H1 (cell line): ENCODE measurements around the gene TRIM28. TPM values are rescaled to one million over a fixed set of nuclear protein-coding genes. Genes with fewer than 3 reads are reported as not detected.

Source experiments
- CTCF ChIA-PET: fragments of 300-600 bp; sonication (Branson Sonifier 250); formaldehyde crosslinking; loops from one replicate; lab custom pipeline; 2021; ENCODE audit not compliant: partially characterized antibody; lab: Charles Lee
- POLR2A ChIA-PET: fragments of 300-600 bp; sonication (Branson Sonifier 250); formaldehyde crosslinking; loops from one replicate; lab custom pipeline; 2021; ENCODE audit warnings: inconsistent platforms; ENCODE audit not compliant: partially characterized antibody; lab: Charles Lee
- DNase-seq, 2 experiments: peaks; one replicate each; pipeline versions ENCODE4 v3.0.0 to v3.0.0-alpha.2; 2010 to 2022; ENCODE audit warnings: low spot score in 2 of 2, low read depth in 1 of 2, mixed read lengths in 1 of 2
- FAIRE-seq: peaks from 2 replicates; lab custom pipeline; 2011; peaks lifted over from hg19 to GRCh38; lab: Jason Lieb, UNC
- H2AFZ ChIP-seq: 2 replicates; pipeline ENCODE4 v1.8.1; 2012; ENCODE audit warnings: low read length, inconsistent platforms
- H2AK5ac ChIP-seq: 2 replicates; pipeline ENCODE4 v1.6.1; 2013; ENCODE audit warnings: low read depth, low read length
- H2BK120ac ChIP-seq: replicated peaks from 2 replicates; pipeline ENCODE3; 2013; ENCODE audit warnings: low read depth, low read length, inconsistent platforms
- H2BK12ac ChIP-seq: 2 replicates; pipeline ENCODE4 v1.6.1; 2013; ENCODE audit warnings: low read depth, low read length
- H2BK15ac ChIP-seq: 2 replicates; pipeline ENCODE4 v1.6.1; 2013; ENCODE audit warnings: low read length
- H2BK20ac ChIP-seq: 2 replicates; pipeline ENCODE4 v1.6.1; 2013; ENCODE audit warnings: low read length
- H2BK5ac ChIP-seq: 2 replicates; pipeline ENCODE4 v1.6.1; 2013; ENCODE audit warnings: low read depth, low read length
- H3K14ac ChIP-seq: 2 replicates; pipeline ENCODE4 v1.6.1; 2013; ENCODE audit warnings: inconsistent platforms; ENCODE audit not compliant: insufficient read length
- H3K18ac ChIP-seq: 2 replicates; pipeline ENCODE4 v1.6.1; 2013; ENCODE audit warnings: low read length; ENCODE audit errors: extremely low read depth
- H3K23ac ChIP-seq: 2 replicates; pipeline ENCODE4 v1.6.1; 2013; ENCODE audit warnings: inconsistent platforms; ENCODE audit not compliant: insufficient read length
- H3K23me2 ChIP-seq: 2 replicates; pipeline ENCODE4 v1.6.1; 2013; ENCODE audit warnings: low read depth, low read length
- H3K27ac ChIP-seq: 2 replicates; pipeline ENCODE4 v1.6.1; 2011; ENCODE audit warnings: low read depth, low read length, inconsistent platforms
- H3K27me3 ChIP-seq, 4 experiments: replicated peaks in 1 of 4; 1 replicate in 1 of 4; 2 replicates in 3 of 4; pipeline versions ENCODE4 v1.6.1 to v1.8.1; 2011 to 2013; ENCODE audit warnings: low read length in 3 of 4, mild to moderate bottlenecking in 3 of 4, inconsistent platforms in 2 of 4, mixed read lengths in 2 of 4, moderate library complexity in 1 of 4; ENCODE audit not compliant: control insufficient read depth in 3 of 4, insufficient read depth in 3 of 4; ENCODE audit errors: extremely low read depth in 1 of 4
- H3K36me3 ChIP-seq, 4 experiments: 2 replicates each; pipeline versions ENCODE4 v1.6.1 to v1.8.1; 2011 to 2013; ENCODE audit warnings: mild to moderate bottlenecking in 4 of 4, low read length in 3 of 4, moderate library complexity in 2 of 4, control low read depth in 1 of 4, inconsistent platforms in 1 of 4; ENCODE audit not compliant: insufficient read depth in 4 of 4, control insufficient read depth in 2 of 4
- H3K4ac ChIP-seq: replicated peaks from 2 replicates; pipeline ENCODE3; 2013; ENCODE audit warnings: low read length, low read depth, mixed read lengths, inconsistent platforms; ENCODE audit not compliant: insufficient read length
- H3K4me1 ChIP-seq, 4 experiments: replicated peaks in 1 of 4; 1 replicate in 1 of 4; 2 replicates in 3 of 4; pipeline versions ENCODE4 v1.6.1 to v1.8.1; 2011 to 2013; ENCODE audit warnings: low read length in 3 of 4, inconsistent platforms in 2 of 4, mixed read lengths in 1 of 4; ENCODE audit not compliant: insufficient read depth in 4 of 4, control insufficient read depth in 3 of 4
- H3K4me2 ChIP-seq, 2 experiments: 2 replicates each; pipeline versions ENCODE4 v1.6.1 to v1.8.1; 2011 to 2013; ENCODE audit warnings: low read depth in 2 of 2, low read length in 2 of 2, control low read depth in 1 of 2, inconsistent platforms in 1 of 2, mild to moderate bottlenecking in 1 of 2; ENCODE audit not compliant: insufficient read depth in 1 of 2
- H3K4me3 ChIP-seq, 4 experiments: fragments of 200-600, 300-600 bp in 1 of 4; sonication (generic), shearing (Covaris generic), sonication (Bioruptor Twin) in 1 of 4; 2 replicates each; pipeline versions ENCODE4 v1.5.1 to v1.8.1; 2011 to 2016; ENCODE audit warnings: low read length in 4 of 4, low read depth in 3 of 4, control low read depth in 2 of 4, inconsistent platforms in 2 of 4, mild to moderate bottlenecking in 2 of 4, mixed read lengths in 1 of 4, moderate library complexity in 1 of 4; ENCODE audit not compliant: insufficient read depth in 2 of 4; ENCODE audit errors: extremely low read depth in 1 of 4
- H3K56ac ChIP-seq: replicated peaks from 2 replicates; pipeline ENCODE3; 2013; ENCODE audit warnings: low read depth, mild to moderate bottlenecking, mixed read lengths, low read length, inconsistent platforms; ENCODE audit not compliant: insufficient read length
- H3K79me1 ChIP-seq: 2 replicates; pipeline ENCODE4 v1.6.1; 2013; ENCODE audit warnings: low read depth, low read length, control low read depth
- H3K79me2 ChIP-seq, 2 experiments: 2 replicates each; pipeline versions ENCODE4 v1.6.1 to v1.8.1; 2012 to 2013; ENCODE audit warnings: low read length in 2 of 2, mild to moderate bottlenecking in 2 of 2, inconsistent platforms in 1 of 2; ENCODE audit not compliant: insufficient read depth in 2 of 2, control insufficient read depth in 1 of 2
- H3K9ac ChIP-seq, 4 experiments: replicated peaks in 1 of 4; 1 replicate in 1 of 4; 2 replicates in 3 of 4; pipeline versions ENCODE4 v1.6.1 to v1.8.1; 2011 to 2013; ENCODE audit warnings: low read depth in 3 of 4, low read length in 3 of 4, control low read depth in 2 of 4, mild to moderate bottlenecking in 2 of 4, moderate library complexity in 2 of 4, inconsistent platforms in 1 of 4; ENCODE audit errors: extremely low read depth in 1 of 4
- H3K9me3 ChIP-seq, 2 experiments: 2 replicates each; pipeline versions ENCODE4 v1.6.1 to v1.8.1; 2012 to 2013; ENCODE audit warnings: mild to moderate bottlenecking in 2 of 2, moderate library complexity in 2 of 2, control low read depth in 1 of 2, inconsistent platforms in 1 of 2, low read depth in 1 of 2, low read length in 1 of 2, mixed read lengths in 1 of 2; ENCODE audit not compliant: insufficient read depth in 2 of 2
- H4K20me1 ChIP-seq, 2 experiments: replicated peaks in 1 of 2; 2 replicates each; pipeline versions ENCODE3 to v1.8.1; 2011 to 2013; ENCODE audit warnings: inconsistent platforms in 2 of 2, low read length in 2 of 2, mild to moderate bottlenecking in 1 of 2; ENCODE audit not compliant: insufficient read depth in 2 of 2, control insufficient read depth in 1 of 2
- H4K5ac ChIP-seq: 2 replicates; pipeline ENCODE4 v1.6.1; 2013; ENCODE audit warnings: low read length, low read depth, mixed read lengths, inconsistent platforms; ENCODE audit not compliant: insufficient read length
- H4K8ac ChIP-seq: 2 replicates; pipeline ENCODE4 v1.8.0; 2013; ENCODE audit warnings: mild to moderate bottlenecking, moderate library complexity, low read length, inconsistent platforms; ENCODE audit not compliant: insufficient read depth; ENCODE audit errors: extremely low read depth
- H4K91ac ChIP-seq: replicated peaks from 2 replicates; pipeline ENCODE3; 2013; ENCODE audit warnings: low read length, mixed read lengths, inconsistent platforms; ENCODE audit not compliant: insufficient read length
- CHD2 ChIP-seq: IDR thresholded peaks from 2 replicates; pipeline ENCODE4 v1.6.1; 2012; ENCODE audit warnings: low read length, improper control_type of control experiment
- GTF2F1 ChIP-seq: IDR thresholded peaks from 2 replicates; pipeline ENCODE4 v1.6.1; 2012; ENCODE audit warnings: low read depth, low read length, improper control_type of control experiment, borderline replicate concordance
- RAD21 ChIP-seq, 2 experiments: IDR thresholded peaks in 1 of 2; conservative IDR thresholded peaks in 1 of 2; 2 replicates each; pipeline ENCODE4 v1.6.1; 2011; ENCODE audit warnings: low read depth in 2 of 2, low read length in 2 of 2, improper control_type of control experiment in 1 of 2, inconsistent platforms in 1 of 2, mild to moderate bottlenecking in 1 of 2, moderate library complexity in 1 of 2
- WGBS, 2 experiments: shearing (Covaris generic) in 1 of 2; methylation state at CpG; one replicate each; pipeline versions ENCODE4 v1.1.6 to v1.1.7; 2013 to 2015; ENCODE audit warnings: low lambda C conversion rate in 2 of 2, mixed read lengths in 2 of 2, inconsistent platforms in 1 of 2, low coverage in 1 of 2, missing lambda C conversion rate in 1 of 2; ENCODE audit not compliant: insufficient replicate concordance in 2 of 2, insufficient coverage in 1 of 2, insufficient read length in 1 of 2; ENCODE audit errors: extremely low coverage in 1 of 2, missing lambda C conversion rate in 1 of 2; 5-methylcytosine and 5-hydroxymethylcytosine counted together
- polyA plus RNA-seq, 7 experiments: library from polyadenylated mRNA; depleted of rRNA in 3 of 7; stranded (reverse) in 5 of 7; unstranded in 2 of 7; fragments of >200 nt in 5 of 7; fragments of 200-250 nt in 2 of 7; gene quantifications; 1 replicate in 5 of 7; 2 replicates in 1 of 7; 4 replicates in 1 of 7; pipeline versions ENCODE4 v1.2.1 to v1.2.3, GENCODE V29; 2011 to 2013; ENCODE audit warnings: missing spikeins in 2 of 7, mixed read lengths in 2 of 7
- total RNA-seq: library from RNA; stranded (reverse); fragmentation: NEBNext Ultra II Directional; extraction: Animal tissue kit (Norgen Biotek cat#: 25700); gene quantifications from 2 replicates; pipeline ENCODE4 v1.2.1, GENCODE V29; 2021
- TF ChIP-seq, protein P1 (sequence below): IDR thresholded peaks from 2 replicates; pipeline ENCODE4 v1.6.1; 2011; ENCODE audit warnings: low read length, improper control_type of control experiment

Gene TRIM28
- total and polyA plus RNA-seq, 2 of the 8 experiments (the other 6 are each of a cell fraction or from before 2014, with no cell fraction given) = 1,433 to 1,442 TPM

GRCh38 chr19:58511353-58512208 lies 32.3 kb upstream of the TRIM28 start, which contains the start of gene SLC27A5:
Gene SLC27A5, minus strand, starts transcription at chr19:58511992. Its CDS starts 37 bp downstream, at chr19:58511955.
- Histone ChIP-seq H2BK120ac (no peak within 1 kb of the TSS), H3K36me3 (peaks cover 0 to 1% (median 0%) of the 10 kb centered on the region in 4 experiments; a peak in 1 of 8 replicates), H4K91ac (no peak within 1 kb of the TSS), H3K56ac (no peak within 1 kb of the TSS), H3K9ac (no peak within 1 kb of the TSS), H2AFZ (no peak within 1 kb of the TSS), H2BK20ac (no peak within 1 kb of the TSS), H3K4me3 (no peak within 1 kb of the TSS), H3K23me2 (peaks cover 4% of the 10 kb centered on the region; the same call in 1 of the 2 replicates), H3K4ac (no peak within 1 kb of the TSS), H4K20me1 (no peaks in the 10 kb centered on the region), H3K23ac (no peak within 1 kb of the TSS), H3K14ac (no peak within 1 kb of the TSS), H2BK15ac (no peak within 1 kb of the TSS), H3K18ac (no peak within 1 kb of the TSS), H3K79me2 (peaks cover 0 to 2% of the 10 kb centered on the region in 2 experiments; a peak in 1 of 4 replicates), H2BK12ac (no peak within 1 kb of the TSS), H3K9me3 (no peaks in the 10 kb centered on the region; a peak in 1 of 4 replicates), H2AK5ac (peak within 1 kb of the TSS; percentile 16; the same call in 1 of the 2 replicates), H3K79me1 (peaks cover 2% of the 10 kb centered on the region; the same call in 1 of the 2 replicates), H4K5ac (no peak within 1 kb of the TSS), H2BK5ac (no peak within 1 kb of the TSS), H3K27ac (no peak within 1 kb of the TSS), H3K4me1 (peaks cover 0 to 18% (median 11%) of the 10 kb centered on the region in 4 experiments; a peak in 6 of 7 replicates), H3K27me3 (no peaks in the 10 kb centered on the region), H3K4me2 (no peak within 1 kb of the TSS), H4K8ac (no peak within 1 kb of the TSS)
- TF ChIP-seq CHD2 (no peak), GTF2F1 (no peak), RAD21 (IDR thresholded peaks at IDR 0.05 in 1 of 2, conservative IDR thresholded peaks at IDR 0.05 in 1 of 2; ENCODE audit: low read depth in 2 of 2, low read length in 2 of 2) (no peak)
- TF ChIP-seq, protein P1, sequence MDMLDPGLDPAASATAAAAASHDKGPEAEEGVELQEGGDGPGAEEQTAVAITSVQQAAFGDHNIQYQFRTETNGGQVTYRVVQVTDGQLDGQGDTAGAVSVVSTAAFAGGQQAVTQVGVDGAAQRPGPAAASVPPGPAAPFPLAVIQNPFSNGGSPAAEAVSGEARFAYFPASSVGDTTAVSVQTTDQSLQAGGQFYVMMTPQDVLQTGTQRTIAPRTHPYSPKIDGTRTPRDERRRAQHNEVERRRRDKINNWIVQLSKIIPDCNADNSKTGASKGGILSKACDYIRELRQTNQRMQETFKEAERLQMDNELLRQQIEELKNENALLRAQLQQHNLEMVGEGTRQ = no peak
- CTCF ChIA-PET = no interaction called here
- no peak for DNase-seq
- WGBS, 2 experiments = 86% methylated on average over 21 of the region's 25 CpGs; no CpG with 5 or more reads in 1 of the 2 experiments
- POLR2A ChIA-PET = interaction anchor here (1.1 to 21.3 kb wide), 6 partner anchors 8 to 50 kb away, joined by 3 to 650 read pairs (median 6); partner anchors contain the start of genes CHMP2A, TRIM28, UBE2M and ZBTB45
- no peak for FAIRE-seq
